ENCODE results near the gene PDE4D. TPM values are rescaled to one million over a fixed set of nuclear protein-coding genes. Genes with fewer than 3 reads are reported as not detected.

PDE4D gene
- total and polyA plus RNA-seq, 10 of the 15 experiments (the other 5 are each of a cell fraction or from before 2014, with no cell fraction given), result 0.87 to 4.1 (median 2.2) TPM

DNA sequence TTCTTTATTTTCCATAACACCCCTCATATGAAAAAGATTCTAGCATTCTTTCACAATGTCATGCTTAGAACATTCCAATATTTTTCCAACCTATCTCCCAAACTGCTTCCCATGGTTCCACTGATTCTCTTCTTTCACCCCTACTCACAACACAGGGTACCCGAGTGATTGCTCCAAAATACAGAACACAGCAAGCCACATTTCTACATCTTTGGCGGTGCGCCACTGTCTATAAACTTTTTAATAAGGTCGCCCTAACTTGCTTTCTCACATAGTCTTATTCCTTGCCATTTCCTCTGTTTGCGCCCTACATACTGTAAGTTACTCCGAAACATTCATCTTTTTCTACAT lies 793.6 kb downstream of the PDE4D start (continued):
- TF ChIP-seq, protein P1, sequence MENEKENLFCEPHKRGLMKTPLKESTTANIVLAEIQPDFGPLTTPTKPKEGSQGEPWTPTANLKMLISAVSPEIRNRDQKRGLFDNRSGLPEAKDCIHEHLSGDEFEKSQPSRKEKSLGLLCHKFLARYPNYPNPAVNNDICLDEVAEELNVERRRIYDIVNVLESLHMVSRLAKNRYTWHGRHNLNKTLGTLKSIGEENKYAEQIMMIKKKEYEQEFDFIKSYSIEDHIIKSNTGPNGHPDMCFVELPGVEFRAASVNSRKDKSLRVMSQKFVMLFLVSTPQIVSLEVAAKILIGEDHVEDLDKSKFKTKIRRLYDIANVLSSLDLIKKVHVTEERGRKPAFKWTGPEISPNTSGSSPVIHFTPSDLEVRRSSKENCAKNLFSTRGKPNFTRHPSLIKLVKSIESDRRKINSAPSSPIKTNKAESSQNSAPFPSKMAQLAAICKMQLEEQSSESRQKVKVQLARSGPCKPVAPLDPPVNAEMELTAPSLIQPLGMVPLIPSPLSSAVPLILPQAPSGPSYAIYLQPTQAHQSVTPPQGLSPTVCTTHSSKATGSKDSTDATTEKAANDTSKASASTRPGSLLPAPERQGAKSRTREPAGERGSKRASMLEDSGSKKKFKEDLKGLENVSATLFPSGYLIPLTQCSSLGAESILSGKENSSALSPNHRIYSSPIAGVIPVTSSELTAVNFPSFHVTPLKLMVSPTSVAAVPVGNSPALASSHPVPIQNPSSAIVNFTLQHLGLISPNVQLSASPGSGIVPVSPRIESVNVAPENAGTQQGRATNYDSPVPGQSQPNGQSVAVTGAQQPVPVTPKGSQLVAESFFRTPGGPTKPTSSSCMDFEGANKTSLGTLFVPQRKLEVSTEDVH (IDR thresholded peaks at IDR 0.05; ENCODE audit: low read depth, partially characterized antibody), result no peak
- TF ChIP-seq FOXM1 (IDR thresholded peaks at IDR 0.05; ENCODE audit: low read depth, low read length), result no peak

DNA sequence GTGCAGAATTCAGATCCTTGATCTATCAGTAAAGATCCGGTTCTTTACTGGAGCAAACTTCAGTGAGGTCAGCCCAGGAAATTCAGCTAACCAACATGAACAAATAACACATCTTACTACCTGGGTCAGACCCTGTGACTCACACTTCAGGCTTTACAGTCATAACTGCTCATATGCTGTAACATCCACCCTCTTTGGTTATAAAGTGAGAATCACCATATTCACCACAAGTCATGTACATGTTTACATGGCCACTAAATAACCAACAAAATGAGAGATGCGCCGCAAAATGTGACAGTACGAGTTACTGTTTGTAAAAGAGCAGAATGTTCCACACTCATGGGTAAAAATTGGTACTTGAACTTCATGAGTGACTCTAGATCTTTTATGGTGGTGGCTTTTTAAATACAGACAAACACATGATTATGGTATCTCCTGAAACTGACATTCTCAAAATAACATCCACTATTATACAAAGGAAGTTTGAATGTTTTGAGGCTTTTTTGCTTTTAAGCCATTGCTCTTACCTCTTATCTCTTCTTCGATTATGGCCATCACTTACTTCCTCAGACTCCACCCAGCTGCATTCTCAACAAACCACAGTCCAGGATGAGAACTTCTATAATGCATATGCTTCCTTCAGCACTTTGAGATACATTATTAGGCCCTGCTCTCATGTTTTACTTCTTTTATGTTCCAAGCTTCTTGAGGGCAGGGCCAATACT lies 794.1 kb downstream of the PDE4D start:
- H3K27ac ChIP-seq (ENCODE audit: control insufficient read depth, insufficient read depth), result no peak overlapping the region
- no peak overlapping the region for H2AFZ ChIP-seq (ENCODE audit: control insufficient read depth, low read depth, low read length)
- H4K20me1 ChIP-seq (ENCODE audit: control insufficient read depth, insufficient read depth), result no peaks in the 10 kb centered on the region
- H3K79me2 ChIP-seq (ENCODE audit: control insufficient read depth, insufficient read depth, low read length), result no peaks in the 10 kb centered on the region
- no TSS peak for BruUV-seq (replicated peaks)
- H3K9me3 ChIP-seq (replicated peaks; ENCODE audit: control insufficient read depth, insufficient read depth, low read length), result no peaks in the 10 kb centered on the region
- no peaks in the 10 kb centered on the region for H3K4me1 ChIP-seq (ENCODE audit: control insufficient read depth, insufficient read depth, low read length)
- DNase-seq (ENCODE audit: low read depth, low spot score) (no peak), ATAC-seq (peak; percentile 44), FAIRE-seq (peak; percentile 13)
- intact Hi-C loops (cut with micrococcal nuclease; ENCODE audit: unreplicated experiment) (no loop called here), in situ Hi-C loops (cut with MboI) (no loop called here)
- H3K9ac ChIP-seq (ENCODE audit: control insufficient read depth, insufficient read depth, low read length), result no peak overlapping the region
- H3K4me3 ChIP-seq, result no peak overlapping the region
- ChIA-PET SMC1A (ENCODE audit: uncharacterized antibody, unreplicated experiment) (no interaction called here), CTCF (interaction anchor here (0.6 kb wide), 1 partner anchor 290 kb away, joined by 3 read pairs; no protein-coding TSS in a partner anchor), POLR2A (no interaction called here), RAD21 (ENCODE audit: unreplicated experiment) (no interaction called here)
- H3K4me2 ChIP-seq (ENCODE audit: control insufficient read depth, insufficient read depth), result no peak overlapping the region
- no peaks in the 10 kb centered on the region for H3K27me3 ChIP-seq (replicated peaks in 1 of 2; ENCODE audit: control insufficient read depth in 2 of 2, insufficient read depth in 2 of 2, low read length in 1 of 2)
- H3K36me3 ChIP-seq (ENCODE audit: control insufficient read depth in 2 of 2, insufficient read depth in 2 of 2, low read length in 1 of 2), result no peaks in the 10 kb centered on the region
- 17% methylated on average over 5 of the region's 5 CpGs for WGBS (ENCODE audit: insufficient coverage, insufficient replicate concordance, low lambda C conversion rate, missing lambda C conversion rate)
- TF ChIP-seq CHD4 (IDR thresholded peaks at IDR 0.05) (no peak), CREB1 (IDR thresholded peaks at IDR 0.05; ENCODE audit: low read depth) (peak; percentile 71), RUNX3 (IDR thresholded peaks at IDR 0.05; ENCODE audit: low read length) (peak; percentile 32; the same call in 1 of the 2 replicates), MYC (IDR thresholded peaks at IDR 0.05; ENCODE audit: insufficient read depth, insufficient read length, insufficient replicate concordance, low read length, severe bottlenecking) (no peak), KDM1A (IDR thresholded peaks at IDR 0.05; ENCODE audit: borderline replicate concordance) (no peak), IKZF2 (IDR thresholded peaks at IDR 0.05) (0 out of 4 replicates have a peak, but pooled peaks of 1 of the 2 experiments have one; percentile 8), SP1 (IDR thresholded peaks at IDR 0.05; ENCODE audit: low read depth, low read length) (no peak), EZH2 (IDR thresholded peaks at IDR 0.05; ENCODE audit: borderline replicate concordance, control insufficient read depth, low read depth, low read length) (no peak), JUND (IDR thresholded peaks at IDR 0.05; ENCODE audit: low read depth, low read length) (no peak), CBX5 (IDR thresholded peaks at IDR 0.05; ENCODE audit: low read depth) (no peak), EP300 (IDR thresholded peaks at IDR 0.05; ENCODE audit: borderline replicate concordance in 1 of 2, control insufficient read depth in 1 of 2, low read depth in 2 of 2, low read length in 2 of 2) (peak; percentile 48 to 72; a peak in 2 of 4 replicates)
- TF ChIP-seq, protein P2, sequence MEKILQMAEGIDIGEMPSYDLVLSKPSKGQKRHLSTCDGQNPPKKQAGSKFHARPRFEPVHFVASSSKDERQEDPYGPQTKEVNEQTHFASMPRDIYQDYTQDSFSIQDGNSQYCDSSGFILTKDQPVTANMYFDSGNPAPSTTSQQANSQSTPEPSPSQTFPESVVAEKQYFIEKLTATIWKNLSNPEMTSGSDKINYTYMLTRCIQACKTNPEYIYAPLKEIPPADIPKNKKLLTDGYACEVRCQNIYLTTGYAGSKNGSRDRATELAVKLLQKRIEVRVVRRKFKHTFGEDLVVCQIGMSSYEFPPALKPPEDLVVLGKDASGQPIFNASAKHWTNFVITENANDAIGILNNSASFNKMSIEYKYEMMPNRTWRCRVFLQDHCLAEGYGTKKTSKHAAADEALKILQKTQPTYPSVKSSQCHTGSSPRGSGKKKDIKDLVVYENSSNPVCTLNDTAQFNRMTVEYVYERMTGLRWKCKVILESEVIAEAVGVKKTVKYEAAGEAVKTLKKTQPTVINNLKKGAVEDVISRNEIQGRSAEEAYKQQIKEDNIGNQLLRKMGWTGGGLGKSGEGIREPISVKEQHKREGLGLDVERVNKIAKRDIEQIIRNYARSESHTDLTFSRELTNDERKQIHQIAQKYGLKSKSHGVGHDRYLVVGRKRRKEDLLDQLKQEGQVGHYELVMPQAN (conservative IDR thresholded peaks at IDR 0.05), result no peak
- TF ChIP-seq, protein P3, sequence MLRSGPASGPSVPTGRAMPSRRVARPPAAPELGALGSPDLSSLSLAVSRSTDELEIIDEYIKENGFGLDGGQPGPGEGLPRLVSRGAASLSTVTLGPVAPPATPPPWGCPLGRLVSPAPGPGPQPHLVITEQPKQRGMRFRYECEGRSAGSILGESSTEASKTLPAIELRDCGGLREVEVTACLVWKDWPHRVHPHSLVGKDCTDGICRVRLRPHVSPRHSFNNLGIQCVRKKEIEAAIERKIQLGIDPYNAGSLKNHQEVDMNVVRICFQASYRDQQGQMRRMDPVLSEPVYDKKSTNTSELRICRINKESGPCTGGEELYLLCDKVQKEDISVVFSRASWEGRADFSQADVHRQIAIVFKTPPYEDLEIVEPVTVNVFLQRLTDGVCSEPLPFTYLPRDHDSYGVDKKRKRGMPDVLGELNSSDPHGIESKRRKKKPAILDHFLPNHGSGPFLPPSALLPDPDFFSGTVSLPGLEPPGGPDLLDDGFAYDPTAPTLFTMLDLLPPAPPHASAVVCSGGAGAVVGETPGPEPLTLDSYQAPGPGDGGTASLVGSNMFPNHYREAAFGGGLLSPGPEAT (IDR thresholded peaks at IDR 0.05; ENCODE audit: low read depth), result no peak

Measured in GM12878 (cell line).